ENCODE data around the gene PRR7.

Gene PRR7

DNA sequence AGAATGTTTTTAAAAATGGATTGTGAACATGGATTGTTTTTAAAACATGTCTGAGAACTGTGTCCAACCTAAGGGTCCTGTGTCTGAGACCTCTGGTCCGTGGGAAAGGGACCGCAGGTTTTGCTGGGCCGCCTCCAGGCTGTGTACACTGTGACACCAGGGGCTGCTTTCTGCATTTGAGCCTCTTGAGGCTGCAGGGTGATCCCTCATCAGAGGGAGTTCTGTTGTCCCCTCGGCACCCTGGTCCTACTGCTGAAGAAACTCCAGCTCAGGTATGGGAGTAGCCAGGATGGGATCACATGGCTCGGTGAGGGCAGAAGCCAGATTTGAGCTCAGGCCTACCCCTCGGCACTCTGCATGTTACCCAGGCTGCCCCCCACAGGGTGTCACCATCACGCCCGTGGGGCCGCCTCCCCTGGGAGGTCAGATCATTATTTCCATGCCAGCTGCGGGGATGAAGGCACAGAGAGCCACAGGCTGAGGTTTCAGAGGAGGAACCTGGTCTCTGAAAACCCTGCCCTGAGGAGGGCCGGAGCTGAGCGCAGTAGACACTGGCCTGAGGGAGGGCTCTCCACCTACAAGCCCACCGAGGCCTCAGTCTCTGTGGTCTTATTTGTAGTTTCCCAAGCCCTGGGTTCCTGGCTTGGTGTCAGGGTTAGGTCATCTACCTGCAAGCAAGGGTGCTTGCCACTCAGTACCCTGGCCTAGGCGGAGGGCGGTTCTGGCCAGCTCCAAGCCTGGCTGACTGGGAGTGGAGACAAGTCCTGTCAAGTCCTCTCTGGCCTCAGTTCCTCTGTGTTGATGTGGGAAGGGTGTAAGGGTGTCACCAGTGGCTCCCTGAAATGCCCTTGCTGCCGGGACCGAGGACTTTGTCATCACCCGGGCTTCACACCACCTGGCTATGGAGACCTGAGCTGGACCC, 2.8 kb downstream of the PRR7 start:
- DNase-seq (ENCODE audit: extremely low read depth in 1 of 2, low read depth in 1 of 2) = no peak

GRCh38 chr5:177450667-177451424, 4.2 kb downstream of the PRR7 start:
- DNase-seq (ENCODE audit: extremely low read depth in 1 of 2, low read depth in 1 of 2) = no peak

GRCh38 chr5:177452688-177453638, 6.3 kb downstream of the PRR7 start:
- DNase-seq (ENCODE audit: extremely low read depth in 1 of 2, low read depth in 1 of 2) = no peak

- no peak for DNase-seq (ENCODE audit: extremely low read depth in 1 of 2, low read depth in 1 of 2)
These were observed 7.3 kb downstream of the PRR7 start for GRCh38 chr5:177453852-177454396.

DNA sequence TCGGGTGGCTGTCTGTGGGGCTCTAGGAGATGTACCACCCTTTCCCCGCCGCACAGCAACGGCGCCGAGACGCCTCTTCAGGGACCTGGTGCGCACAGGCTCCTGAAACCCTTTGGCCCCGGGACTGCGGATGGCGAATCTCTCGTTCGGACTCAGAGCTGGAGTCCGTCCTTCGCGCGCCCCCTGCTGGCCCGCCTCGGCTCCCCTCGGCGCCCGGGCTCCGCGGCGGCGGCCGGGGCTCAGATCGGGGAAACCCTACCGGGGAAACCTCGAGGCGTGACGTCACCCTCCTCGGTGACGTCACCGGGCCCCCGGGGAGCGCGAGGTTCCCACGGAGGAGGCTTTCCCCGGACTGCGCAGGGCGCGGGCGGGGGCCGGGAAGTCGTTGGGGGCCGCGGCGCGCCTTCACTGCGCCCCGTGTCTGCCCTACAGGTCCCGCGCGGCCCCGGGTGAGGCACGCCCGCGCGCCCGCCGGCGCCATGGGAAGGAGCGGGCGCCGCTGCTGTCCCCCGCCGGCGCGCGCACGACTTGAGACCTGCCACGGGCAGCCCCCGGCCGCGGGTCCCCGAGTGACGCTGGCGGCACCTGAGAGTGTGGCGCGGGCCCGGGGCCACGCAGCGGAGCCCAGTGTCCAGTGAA, 7.9 kb downstream of the PRR7 start:
- peak; percentile 83 to 97 for DNase-seq (ENCODE audit: extremely low read depth in 1 of 2, low read depth in 1 of 2)

DNA sequence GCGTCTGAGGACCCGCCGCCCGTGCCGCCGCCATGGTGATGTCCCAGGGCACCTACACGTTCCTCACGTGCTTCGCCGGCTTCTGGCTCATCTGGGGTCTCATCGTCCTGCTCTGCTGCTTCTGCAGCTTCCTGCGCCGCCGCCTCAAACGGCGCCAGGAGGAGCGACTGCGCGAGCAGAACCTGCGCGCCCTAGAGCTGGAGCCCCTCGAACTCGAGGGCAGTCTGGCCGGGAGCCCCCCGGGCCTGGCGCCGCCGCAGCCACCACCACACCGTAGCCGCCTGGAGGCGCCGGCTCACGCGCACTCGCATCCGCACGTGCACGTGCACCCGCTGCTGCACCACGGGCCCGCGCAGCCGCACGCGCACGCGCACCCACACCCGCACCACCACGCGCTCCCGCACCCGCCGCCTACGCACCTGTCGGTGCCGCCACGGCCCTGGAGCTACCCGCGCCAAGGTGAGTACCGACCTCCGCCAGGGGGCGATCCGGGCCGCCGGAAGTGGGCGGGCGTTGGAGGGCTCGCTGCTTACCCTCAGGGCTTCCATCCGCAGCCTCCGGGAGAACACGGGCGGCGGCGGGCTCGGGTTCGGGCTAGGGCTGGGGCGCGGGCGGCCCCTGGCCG, 8.5 kb downstream of the PRR7 start:
- peak; percentile 79 to 87 for DNase-seq (ENCODE audit: extremely low read depth in 1 of 2, low read depth in 1 of 2)

DNA sequence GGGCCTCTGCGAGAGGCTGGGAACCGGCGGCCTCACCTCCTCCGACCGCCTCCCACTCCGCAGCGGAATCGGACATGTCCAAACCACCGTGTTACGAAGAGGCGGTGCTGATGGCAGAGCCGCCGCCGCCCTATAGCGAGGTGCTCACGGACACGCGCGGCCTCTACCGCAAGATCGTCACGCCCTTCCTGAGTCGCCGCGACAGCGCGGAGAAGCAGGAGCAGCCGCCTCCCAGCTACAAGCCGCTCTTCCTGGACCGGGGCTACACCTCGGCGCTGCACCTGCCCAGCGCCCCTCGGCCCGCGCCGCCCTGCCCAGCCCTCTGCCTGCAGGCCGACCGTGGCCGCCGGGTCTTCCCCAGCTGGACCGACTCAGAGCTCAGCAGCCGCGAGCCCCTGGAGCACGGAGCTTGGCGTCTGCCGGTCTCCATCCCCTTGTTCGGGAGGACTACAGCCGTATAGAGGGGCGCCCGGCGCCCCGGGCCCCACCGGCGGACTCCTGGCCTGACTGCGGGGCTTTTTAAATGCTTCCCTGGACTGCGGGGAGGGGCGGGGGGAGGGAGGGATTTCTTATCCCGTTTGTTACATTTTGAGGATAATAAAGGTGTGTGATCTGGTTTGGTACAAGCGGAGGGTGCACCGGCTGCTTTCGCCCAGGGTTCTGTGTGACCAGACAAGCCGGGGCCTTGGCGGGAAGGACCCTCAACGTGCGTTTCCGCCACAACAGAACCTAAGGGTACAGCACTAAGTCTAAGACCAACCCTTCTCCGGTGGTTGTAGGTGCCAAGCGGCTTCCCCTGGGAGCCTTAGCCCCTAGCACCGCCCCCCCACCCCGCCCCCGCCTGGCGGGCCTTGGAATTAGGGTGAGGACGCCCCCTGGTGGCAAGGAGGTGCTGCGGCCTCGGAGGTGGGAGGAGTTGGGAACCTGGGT, 9.3 kb downstream of the PRR7 start:
- peak; percentile 84 to 96 for DNase-seq (ENCODE audit: extremely low read depth in 1 of 2, low read depth in 1 of 2)

GRCh38 chr5:177456591-177456964, 10.0 kb downstream of the PRR7 start:
- no peak for DNase-seq (ENCODE audit: extremely low read depth in 1 of 2, low read depth in 1 of 2)

- no peak for DNase-seq (ENCODE audit: extremely low read depth in 1 of 2, low read depth in 1 of 2)
These were observed 10.6 kb downstream of the PRR7 start for GRCh38 chr5:177456976-177457851.

DNA sequence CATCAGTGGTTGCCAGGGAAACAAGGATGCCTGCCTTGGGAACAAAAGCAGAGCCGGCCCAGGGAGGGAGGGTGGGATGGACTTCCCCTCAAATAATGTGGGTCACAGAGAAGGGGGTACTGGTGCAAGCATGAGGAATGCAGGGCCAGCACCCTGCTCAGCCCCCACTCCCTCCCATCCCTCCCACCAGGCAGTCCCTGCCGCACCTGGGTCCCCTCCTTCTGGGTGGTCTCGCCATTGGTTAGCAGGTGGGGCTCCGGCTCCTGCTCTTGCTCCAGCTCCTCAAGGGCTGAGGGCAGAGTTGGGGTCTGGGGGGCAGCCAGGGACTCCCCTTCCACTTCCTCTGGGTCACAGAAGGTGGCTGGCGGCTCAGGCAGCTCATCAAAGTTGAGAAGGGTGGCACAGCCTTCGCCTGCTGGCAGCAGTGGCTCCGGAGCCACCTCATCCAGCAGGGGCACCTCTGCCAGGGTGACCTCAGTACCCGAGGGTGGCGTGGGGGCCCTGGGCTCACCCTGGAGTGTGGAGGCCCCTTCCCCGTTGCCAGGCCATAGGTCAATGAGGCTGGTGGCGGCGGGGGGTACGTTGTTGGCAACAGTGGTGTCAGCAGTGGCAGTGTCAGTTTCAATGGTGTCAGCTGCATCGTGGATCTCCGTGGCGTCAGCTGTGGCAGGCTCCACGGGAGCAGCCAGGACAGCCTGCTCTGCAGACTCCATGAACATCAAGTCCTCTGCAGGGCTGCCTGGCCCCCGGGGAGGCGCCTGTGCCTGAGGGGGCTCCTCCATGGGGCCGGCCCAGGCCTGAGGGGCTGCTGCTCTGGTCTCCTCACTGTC, 11.5 kb downstream of the PRR7 start:
- DNase-seq (ENCODE audit: extremely low read depth in 1 of 2, low read depth in 1 of 2) = no peak

- no peak for DNase-seq (ENCODE audit: extremely low read depth in 1 of 2, low read depth in 1 of 2)
These were observed 12.3 kb downstream of the PRR7 start for GRCh38 chr5:177458912-177459350.

DNA sequence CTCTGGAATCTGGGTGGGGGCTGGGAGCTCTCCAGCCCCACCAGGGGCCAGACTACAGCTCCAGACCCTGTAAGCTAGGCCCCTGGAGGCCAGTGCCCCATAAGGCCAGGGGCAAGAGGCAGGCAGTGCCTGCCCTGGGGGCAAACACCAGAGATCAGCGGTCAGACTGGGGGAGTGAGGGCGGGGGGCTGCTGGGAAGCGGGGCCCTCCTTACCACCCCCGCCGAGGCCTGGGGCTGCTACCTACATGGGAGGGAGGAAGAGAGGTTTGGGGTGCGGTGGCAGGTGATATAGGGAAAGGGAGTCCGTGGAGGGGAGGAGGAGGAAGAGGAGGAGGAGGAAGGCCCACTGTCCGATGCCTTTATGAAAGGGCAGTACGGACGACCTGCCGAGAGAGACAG, 12.7 kb downstream of the PRR7 start:
- no peak for DNase-seq (ENCODE audit: extremely low read depth in 1 of 2, low read depth in 1 of 2)

- no peak for DNase-seq (ENCODE audit: extremely low read depth in 1 of 2, low read depth in 1 of 2)
These were observed 13.4 kb downstream of the PRR7 start for GRCh38 chr5:177459819-177460628.

- no peak for DNase-seq (ENCODE audit: extremely low read depth in 1 of 2, low read depth in 1 of 2)
These were observed 15.5 kb downstream of the PRR7 start for GRCh38 chr5:177462021-177462670.

GRCh38 chr5:177465044-177465443, 18.4 kb downstream of the PRR7 start:
- DNase-seq (ENCODE audit: extremely low read depth in 1 of 2, low read depth in 1 of 2) = no peak

All from activated CD8-positive, alpha-beta memory T cell treated with anti-CD3 and anti-CD28 coated beads for 1 hour (primary cell).